ENCODE measurements around the gene UMAD1.

DNA sequence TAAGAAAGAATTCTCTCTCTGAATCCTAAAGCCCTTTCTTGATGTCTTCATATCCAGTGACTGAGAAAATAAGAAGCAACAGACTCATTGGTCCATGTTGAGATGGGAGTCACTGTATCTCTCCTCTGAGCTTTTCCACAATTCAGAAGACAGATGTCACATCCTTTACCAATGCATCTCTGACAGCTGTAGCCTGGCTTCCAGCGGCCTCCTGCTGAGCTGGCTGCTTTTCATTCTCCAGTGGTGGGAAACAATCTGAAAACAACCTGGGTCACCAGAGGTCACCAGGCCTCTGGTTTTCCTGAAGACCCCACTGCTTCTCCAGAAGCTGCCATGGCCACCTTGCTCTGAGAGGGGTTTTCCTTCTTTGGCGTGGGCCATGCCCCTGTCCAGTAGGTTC, 96.1 kb downstream of the UMAD1 start:
- TF ChIP-seq POLR2A (IDR thresholded peaks at IDR 0.05; ENCODE audit: low read depth) (no peak), POLR2AphosphoS5 (IDR thresholded peaks at IDR 0.05) (no peak)
- TF ChIP-seq, protein P1, sequence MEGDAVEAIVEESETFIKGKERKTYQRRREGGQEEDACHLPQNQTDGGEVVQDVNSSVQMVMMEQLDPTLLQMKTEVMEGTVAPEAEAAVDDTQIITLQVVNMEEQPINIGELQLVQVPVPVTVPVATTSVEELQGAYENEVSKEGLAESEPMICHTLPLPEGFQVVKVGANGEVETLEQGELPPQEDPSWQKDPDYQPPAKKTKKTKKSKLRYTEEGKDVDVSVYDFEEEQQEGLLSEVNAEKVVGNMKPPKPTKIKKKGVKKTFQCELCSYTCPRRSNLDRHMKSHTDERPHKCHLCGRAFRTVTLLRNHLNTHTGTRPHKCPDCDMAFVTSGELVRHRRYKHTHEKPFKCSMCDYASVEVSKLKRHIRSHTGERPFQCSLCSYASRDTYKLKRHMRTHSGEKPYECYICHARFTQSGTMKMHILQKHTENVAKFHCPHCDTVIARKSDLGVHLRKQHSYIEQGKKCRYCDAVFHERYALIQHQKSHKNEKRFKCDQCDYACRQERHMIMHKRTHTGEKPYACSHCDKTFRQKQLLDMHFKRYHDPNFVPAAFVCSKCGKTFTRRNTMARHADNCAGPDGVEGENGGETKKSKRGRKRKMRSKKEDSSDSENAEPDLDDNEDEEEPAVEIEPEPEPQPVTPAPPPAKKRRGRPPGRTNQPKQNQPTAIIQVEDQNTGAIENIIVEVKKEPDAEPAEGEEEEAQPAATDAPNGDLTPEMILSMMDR (IDR thresholded peaks at IDR 0.05) = no peak
